Measurements from ENCODE around the gene S100A9. TPM values are rescaled to one million over a fixed set of nuclear protein-coding genes. Genes with fewer than 3 reads are reported as not detected.

S100A9 gene
- total RNA-seq, 1 donor from 2014 or later = not detected

DNA sequence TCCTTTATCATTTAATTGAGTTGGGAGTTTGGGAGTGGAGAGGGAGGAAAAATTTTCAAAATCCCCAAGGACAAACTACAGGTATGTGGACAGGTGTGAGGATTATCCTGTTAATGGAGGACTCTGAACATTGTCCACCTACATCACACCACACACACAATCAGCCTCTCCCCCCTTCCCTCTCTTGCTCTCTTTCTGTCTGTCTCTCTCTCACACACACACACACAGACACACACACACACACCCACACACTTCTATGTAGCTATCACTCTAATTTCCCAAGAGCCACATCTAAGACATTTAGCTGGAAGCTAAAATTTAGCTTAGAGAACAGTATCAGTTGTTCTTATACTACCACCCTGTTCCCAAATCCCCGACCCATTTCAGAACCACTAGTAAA lies 31.7 kb downstream of the S100A9 start:
- TF ChIP-seq, protein P1, sequence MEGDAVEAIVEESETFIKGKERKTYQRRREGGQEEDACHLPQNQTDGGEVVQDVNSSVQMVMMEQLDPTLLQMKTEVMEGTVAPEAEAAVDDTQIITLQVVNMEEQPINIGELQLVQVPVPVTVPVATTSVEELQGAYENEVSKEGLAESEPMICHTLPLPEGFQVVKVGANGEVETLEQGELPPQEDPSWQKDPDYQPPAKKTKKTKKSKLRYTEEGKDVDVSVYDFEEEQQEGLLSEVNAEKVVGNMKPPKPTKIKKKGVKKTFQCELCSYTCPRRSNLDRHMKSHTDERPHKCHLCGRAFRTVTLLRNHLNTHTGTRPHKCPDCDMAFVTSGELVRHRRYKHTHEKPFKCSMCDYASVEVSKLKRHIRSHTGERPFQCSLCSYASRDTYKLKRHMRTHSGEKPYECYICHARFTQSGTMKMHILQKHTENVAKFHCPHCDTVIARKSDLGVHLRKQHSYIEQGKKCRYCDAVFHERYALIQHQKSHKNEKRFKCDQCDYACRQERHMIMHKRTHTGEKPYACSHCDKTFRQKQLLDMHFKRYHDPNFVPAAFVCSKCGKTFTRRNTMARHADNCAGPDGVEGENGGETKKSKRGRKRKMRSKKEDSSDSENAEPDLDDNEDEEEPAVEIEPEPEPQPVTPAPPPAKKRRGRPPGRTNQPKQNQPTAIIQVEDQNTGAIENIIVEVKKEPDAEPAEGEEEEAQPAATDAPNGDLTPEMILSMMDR (IDR thresholded peaks at IDR 0.05) = no peak
- Mint-ChIP-seq H3K27me3 (ENCODE audit: unreplicated experiment) (peaks cover 2% of the 10 kb centered on the region), H3K36me3 (ENCODE audit: unreplicated experiment) (no peaks in the 10 kb centered on the region), H3K27ac (ENCODE audit: unreplicated experiment) (no peak overlapping the region), H3K4me3 (ENCODE audit: unreplicated experiment) (no peak overlapping the region), H3K4me1 (ENCODE audit: unreplicated experiment) (no peaks in the 10 kb centered on the region), H3K9me3 (ENCODE audit: unreplicated experiment) (no peaks in the 10 kb centered on the region)
- no peak for DNase-seq (ENCODE audit: extremely low spot score, unreplicated experiment)

DNA sequence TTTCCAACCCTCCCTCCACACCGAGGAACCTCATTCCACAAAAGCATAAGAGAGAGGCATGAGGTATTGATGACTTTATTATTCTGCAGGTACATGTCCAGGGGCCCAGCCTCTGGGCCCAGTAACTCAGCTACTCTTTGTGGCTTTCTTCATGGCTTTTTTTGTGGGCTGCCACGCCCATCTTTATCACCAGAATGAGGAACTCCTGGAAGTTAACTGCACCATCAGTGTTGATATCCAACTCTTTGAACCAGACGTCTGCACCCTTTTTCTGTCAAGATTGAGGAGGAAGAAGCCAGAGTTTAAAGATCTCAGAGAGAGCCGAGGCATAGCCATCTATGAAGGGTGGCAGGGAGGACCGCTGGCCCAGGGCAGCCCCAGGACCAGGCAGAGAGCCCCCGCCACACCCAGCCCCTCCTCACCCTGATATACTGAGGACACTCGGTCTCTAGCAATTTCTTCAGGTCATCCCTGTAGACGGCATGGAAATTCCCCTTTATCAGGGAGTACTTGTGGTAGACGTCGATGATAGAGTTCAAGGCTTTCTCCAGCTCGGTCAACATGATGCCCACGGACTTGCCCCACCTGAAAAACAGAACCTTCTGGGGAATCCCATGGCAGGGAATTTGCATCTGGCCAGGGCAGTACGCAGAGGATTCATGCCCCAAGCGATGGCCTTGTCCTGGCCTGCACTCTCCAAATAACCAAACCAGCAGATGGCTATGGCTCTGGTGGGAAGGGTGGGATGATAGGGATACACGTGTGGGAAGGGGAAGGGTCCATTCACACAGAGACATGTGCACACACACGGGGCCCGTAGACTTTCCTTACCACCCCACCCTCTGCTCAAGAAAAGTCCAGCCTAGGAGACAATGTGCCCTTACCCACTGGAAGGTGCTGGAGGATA lies 32.6 kb downstream of the S100A9 start:
- peaks cover 2% of the 10 kb centered on the region for H3K27me3 Mint-ChIP-seq (ENCODE audit: unreplicated experiment)
- H3K4me3 Mint-ChIP-seq (ENCODE audit: unreplicated experiment) = no peak overlapping the region
- H3K4me1 Mint-ChIP-seq (ENCODE audit: unreplicated experiment) = no peaks in the 10 kb centered on the region
- H3K27ac Mint-ChIP-seq (ENCODE audit: unreplicated experiment) = no peak overlapping the region
- no peaks in the 10 kb centered on the region for H3K9me3 Mint-ChIP-seq (ENCODE audit: unreplicated experiment)
- DNase-seq (ENCODE audit: extremely low spot score, unreplicated experiment) = peak; percentile 77
- TF ChIP-seq, protein P1 (IDR thresholded peaks at IDR 0.05) = no peak
- no peaks in the 10 kb centered on the region for H3K36me3 Mint-ChIP-seq (ENCODE audit: unreplicated experiment)

DNA sequence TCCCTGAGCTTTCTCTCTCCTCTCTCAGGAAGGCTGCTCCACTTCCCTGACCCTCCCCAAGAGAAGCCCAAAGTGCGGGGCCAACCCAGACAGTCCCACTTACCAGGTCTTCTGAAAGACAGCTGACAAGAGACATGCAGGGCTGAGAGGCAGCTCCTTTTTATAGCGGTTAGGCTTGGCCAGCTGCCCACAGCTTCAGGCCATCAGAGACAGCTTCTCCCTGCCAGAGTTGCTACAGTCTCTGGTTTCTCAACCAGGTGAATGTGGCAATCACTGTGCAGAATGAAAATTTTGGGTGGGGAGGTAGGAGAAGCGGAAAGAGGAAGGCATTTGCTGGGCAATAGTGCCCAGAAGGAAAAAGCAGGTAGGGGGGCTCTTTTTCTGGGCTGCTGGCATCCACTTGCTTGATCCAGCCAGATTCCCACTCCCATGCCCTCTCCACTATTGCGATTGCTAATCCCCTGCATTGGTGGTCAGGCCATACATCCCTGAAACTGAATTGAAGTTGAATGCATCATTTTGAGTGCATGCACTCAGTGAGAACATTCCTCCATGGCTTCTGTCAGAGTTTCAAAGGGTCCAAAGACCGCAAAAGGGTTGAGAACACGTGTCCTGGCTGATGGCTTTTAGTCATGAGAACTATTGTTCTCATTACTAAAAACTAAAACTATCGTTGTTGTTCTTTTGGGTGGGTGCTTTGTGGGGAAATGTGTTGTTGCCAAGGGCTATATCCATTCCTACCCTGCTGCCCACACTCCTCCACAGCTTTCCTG lies 33.5 kb downstream of the S100A9 start, which contains the start of gene S100A8:
Gene S100A8, minus strand, starts transcription at position 136 of the 773 bp plus-strand sequence. CDS start 538 bp downstream, outside the sequence.
- TF ChIP-seq, protein P1 (IDR thresholded peaks at IDR 0.05) = no peak
- DNase-seq (ENCODE audit: extremely low spot score, unreplicated experiment) = peak; percentile 71
- Mint-ChIP-seq H3K9me3 (ENCODE audit: unreplicated experiment) (no peaks in the 10 kb centered on the region), H3K4me3 (ENCODE audit: unreplicated experiment) (no peak within 1 kb of the TSS), H3K27me3 (ENCODE audit: unreplicated experiment) (peaks cover 2% of the 10 kb centered on the region), H3K27ac (ENCODE audit: unreplicated experiment) (no peak within 1 kb of the TSS), H3K4me1 (ENCODE audit: unreplicated experiment) (no peaks in the 10 kb centered on the region), H3K36me3 (ENCODE audit: unreplicated experiment) (no peaks in the 10 kb centered on the region)

DNA sequence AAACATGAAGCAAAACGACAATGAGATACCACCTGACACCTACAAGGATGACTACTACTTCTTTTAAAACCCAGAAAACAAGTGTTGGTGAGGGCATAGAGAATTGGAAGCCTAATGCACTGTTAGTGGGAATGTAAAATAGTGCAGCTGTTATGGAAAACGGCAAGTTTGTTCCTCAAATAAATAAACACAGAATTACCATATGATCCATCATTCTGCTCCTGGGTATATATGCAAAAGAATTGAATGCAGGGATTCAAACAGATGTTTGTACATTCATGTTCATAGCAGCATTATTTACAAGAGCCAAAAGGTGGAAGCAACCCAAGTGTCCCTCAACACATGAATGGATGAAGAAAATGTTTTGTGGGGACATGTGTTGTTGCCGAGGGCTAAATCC lies 34.6 kb downstream of the S100A9 start:
- Mint-ChIP-seq H3K36me3 (ENCODE audit: unreplicated experiment) (no peaks in the 10 kb centered on the region), H3K27me3 (ENCODE audit: unreplicated experiment) (no peaks in the 10 kb centered on the region), H3K4me1 (ENCODE audit: unreplicated experiment) (no peaks in the 10 kb centered on the region), H3K9me3 (ENCODE audit: unreplicated experiment) (no peaks in the 10 kb centered on the region), H3K27ac (ENCODE audit: unreplicated experiment) (no peak overlapping the region), H3K4me3 (ENCODE audit: unreplicated experiment) (no peak overlapping the region)
- DNase-seq (ENCODE audit: extremely low spot score, unreplicated experiment) = no peak
- TF ChIP-seq, protein P1 (IDR thresholded peaks at IDR 0.05) = no peak

DNA sequence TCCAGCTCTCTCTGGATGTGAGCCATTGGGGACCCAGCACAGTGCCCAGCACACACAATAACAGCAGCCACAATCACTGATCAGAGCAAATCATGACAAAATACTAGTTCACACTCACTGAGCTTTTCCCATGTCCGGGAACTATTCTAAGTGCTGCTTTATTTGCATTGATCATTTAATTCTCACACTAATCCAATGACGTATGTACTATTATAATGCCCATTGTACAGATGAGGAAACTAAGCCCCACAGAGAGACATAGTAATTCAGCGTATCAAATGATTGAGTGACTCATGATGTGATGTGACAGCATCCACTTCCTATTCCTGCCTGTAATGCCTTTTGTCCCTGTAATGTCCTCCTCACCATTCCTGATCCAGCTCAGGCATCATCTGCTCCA lies 35.2 kb downstream of the S100A9 start:
- TF ChIP-seq, protein P1 (IDR thresholded peaks at IDR 0.05) = no peak

More for the DNA sequence above, 35.2 kb downstream of the S100A9 start:
- no peak for DNase-seq (ENCODE audit: extremely low spot score, unreplicated experiment)
- no peak overlapping the region for H3K27ac Mint-ChIP-seq (ENCODE audit: unreplicated experiment)
- H3K9me3 Mint-ChIP-seq (ENCODE audit: unreplicated experiment) = no peaks in the 10 kb centered on the region
- no peaks in the 10 kb centered on the region for H3K36me3 Mint-ChIP-seq (ENCODE audit: unreplicated experiment)
- no peak overlapping the region for H3K4me3 Mint-ChIP-seq (ENCODE audit: unreplicated experiment)
- no peaks in the 10 kb centered on the region for H3K4me1 Mint-ChIP-seq (ENCODE audit: unreplicated experiment)
- no peaks in the 10 kb centered on the region for H3K27me3 Mint-ChIP-seq (ENCODE audit: unreplicated experiment)
